Activated CD8-positive, alpha-beta memory T cell treated with anti-CD3 and anti-CD28 coated beads, Interleukin-2, amount 10 ng/mL, durations not matched to agents 7 days and 5 days (primary cell): ENCODE measurements around the gene KLHL35. TPM values are rescaled to one million over a fixed set of nuclear protein-coding genes. Genes with fewer than 3 reads are reported as not detected.
A peak's percentile ranks its signal among the peaks of the same experiment; 100 is the strongest.

ENCODE experiments used
- ATAC-seq: fragments of 150-1000 bp; cut with Tn5 transposase; one replicate; pipeline ENCODE4 v1.10.0; 2021; ENCODE audit warnings: moderate library complexity
- CTCF ChIA-PET: fragments of 350-600 bp; sonication (Branson Sonifier 250); formaldehyde crosslinking; loops from one replicate; lab custom pipeline; 2021; ENCODE audit warnings: antibody characterized with exemption; lab: Charles Lee
- DNase-seq: peaks from one replicate; pipeline ENCODE4 v3.0.0-alpha.2; 2020
- H3K27ac Mint-ChIP-seq: one replicate; pipeline ENCODE4 v1.8.0; 2021; ENCODE audit warnings: mild to moderate bottlenecking, mixed read lengths
- H3K27me3 Mint-ChIP-seq: one replicate; pipeline ENCODE4 v1.8.0; 2021; ENCODE audit warnings: mixed read lengths
- H3K36me3 Mint-ChIP-seq: one replicate; pipeline ENCODE4 v1.8.0; 2021; ENCODE audit warnings: mild to moderate bottlenecking, mixed read lengths
- H3K4me1 Mint-ChIP-seq: one replicate; pipeline ENCODE4 v1.8.0; 2021; ENCODE audit warnings: mixed read lengths
- H3K4me3 Mint-ChIP-seq: one replicate; pipeline ENCODE4 v1.8.0; 2021; ENCODE audit warnings: mild to moderate bottlenecking, moderate library complexity, mixed read lengths
- H3K9me3 Mint-ChIP-seq: one replicate; pipeline ENCODE4 v1.8.0; 2022; ENCODE audit warnings: low read depth, mixed read lengths
- total RNA-seq, 2 experiments: library from RNA; stranded (reverse); gene quantifications; one replicate each; pipeline ENCODE4 v1.2.3, GENCODE V29; 2021

Gene KLHL35
- total RNA-seq, 2 experiments from 2014 or later = 0.47 TPM; not detected in 1

DNA sequence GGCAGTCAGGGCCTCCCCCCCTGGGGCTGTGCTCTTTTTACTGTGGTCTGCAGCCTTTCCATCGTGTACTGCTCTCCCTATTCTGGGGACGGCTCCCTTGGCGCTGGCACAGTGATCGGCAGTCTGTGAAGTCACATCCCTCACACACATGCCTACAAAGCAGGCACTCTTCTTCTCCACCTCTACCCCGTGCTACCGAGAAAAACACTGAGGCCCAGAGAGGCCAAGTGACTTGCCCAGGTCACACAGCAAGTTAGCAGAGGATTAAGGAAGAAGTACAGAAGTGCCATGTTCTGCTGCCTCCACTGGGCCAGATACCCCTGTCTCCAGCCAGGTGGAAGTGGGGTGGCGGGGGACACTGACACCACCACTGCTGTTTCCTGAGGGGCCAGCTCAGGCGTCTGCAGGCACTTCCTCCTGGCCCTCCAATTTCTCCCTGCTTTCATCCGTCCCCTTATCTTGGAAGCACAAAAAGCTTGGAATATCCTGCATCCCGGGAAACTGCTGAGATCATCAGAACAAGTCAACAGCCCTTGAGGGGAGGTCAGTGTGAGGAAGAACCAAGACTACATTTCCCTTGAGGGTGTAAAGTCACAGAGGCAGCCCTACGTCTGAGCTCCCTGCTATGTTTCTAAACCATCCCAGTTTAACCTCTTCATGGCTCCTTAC is 30.2 kb upstream of the KLHL35 start:
- H3K4me3 Mint-ChIP-seq = no peak overlapping the region
- H3K27ac Mint-ChIP-seq = no peak overlapping the region
- ATAC-seq (no peak), DNase-seq (no peak)
- H3K4me1 Mint-ChIP-seq = no peaks in the 10 kb centered on the region
- CTCF ChIA-PET = interaction anchor here (1.0 to 2.0 kb wide), 4 partner anchors 12 to 17 kb away, joined by 3 to 9 read pairs (median 4); no protein-coding TSS in a partner anchor
- H3K36me3 Mint-ChIP-seq = no peaks in the 10 kb centered on the region
- no peaks in the 10 kb centered on the region for H3K27me3 Mint-ChIP-seq
- no peaks in the 10 kb centered on the region for H3K9me3 Mint-ChIP-seq

DNA sequence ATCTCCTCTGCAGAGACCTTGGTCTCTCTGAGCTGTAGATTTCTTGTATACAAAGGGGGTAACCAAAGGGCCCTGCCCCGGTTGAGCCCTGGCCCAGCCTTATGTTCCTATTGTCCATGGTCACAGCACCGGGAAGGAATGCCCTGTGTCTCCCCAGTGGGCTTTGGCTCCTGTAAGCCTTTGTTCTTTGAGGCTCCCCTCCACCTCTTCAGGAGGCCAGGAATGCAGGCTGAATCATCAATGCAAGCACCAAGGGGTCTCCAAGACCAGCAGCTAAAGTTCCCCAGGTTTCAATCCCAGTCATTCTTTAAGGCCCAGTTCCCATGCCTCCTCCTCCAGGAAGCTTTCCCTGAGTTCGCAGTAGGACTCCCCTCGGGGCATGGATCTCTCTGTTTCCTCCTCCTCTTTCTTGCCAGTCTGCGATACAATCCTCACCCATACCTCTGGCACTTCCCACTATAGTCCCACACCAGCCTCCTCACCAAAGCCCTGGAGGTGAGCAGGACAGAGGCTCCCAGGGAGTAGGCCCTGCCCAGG is 29.2 kb upstream of the KLHL35 start:
- ATAC-seq (no peak), DNase-seq (no peak)
- Mint-ChIP-seq H3K27me3 (no peaks in the 10 kb centered on the region), H3K36me3 (no peaks in the 10 kb centered on the region), H3K4me1 (no peaks in the 10 kb centered on the region), H3K27ac (no peak overlapping the region), H3K4me3 (no peak overlapping the region), H3K9me3 (no peaks in the 10 kb centered on the region)
- CTCF ChIA-PET = interaction anchor here (1.0 to 1.2 kb wide), 2 partner anchors 11 to 74 kb away, joined by 3 to 4 read pairs; no protein-coding TSS in a partner anchor

DNA sequence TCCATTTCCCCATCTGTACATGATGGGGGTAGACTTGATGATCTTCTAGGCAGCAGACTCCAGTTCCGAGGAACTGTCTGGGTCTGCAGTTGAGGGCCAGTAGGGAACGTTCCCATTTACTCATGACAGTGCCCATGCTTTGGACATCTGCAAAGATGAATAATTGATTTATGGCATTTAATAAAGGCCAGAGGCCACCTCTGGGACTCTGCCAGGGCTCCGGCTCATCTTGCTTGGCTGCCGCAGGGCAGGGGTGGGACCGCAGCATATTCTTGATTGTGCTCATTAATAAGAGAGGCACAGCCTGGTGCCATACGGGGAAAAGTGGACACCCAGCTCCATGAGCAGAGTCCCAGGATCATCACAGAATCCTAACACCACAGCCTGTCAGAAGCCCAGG is 28.1 kb upstream of the KLHL35 start:
- H3K27ac Mint-ChIP-seq = no peak overlapping the region
- no peak for ATAC-seq
- no peaks in the 10 kb centered on the region for H3K36me3 Mint-ChIP-seq

DNA sequence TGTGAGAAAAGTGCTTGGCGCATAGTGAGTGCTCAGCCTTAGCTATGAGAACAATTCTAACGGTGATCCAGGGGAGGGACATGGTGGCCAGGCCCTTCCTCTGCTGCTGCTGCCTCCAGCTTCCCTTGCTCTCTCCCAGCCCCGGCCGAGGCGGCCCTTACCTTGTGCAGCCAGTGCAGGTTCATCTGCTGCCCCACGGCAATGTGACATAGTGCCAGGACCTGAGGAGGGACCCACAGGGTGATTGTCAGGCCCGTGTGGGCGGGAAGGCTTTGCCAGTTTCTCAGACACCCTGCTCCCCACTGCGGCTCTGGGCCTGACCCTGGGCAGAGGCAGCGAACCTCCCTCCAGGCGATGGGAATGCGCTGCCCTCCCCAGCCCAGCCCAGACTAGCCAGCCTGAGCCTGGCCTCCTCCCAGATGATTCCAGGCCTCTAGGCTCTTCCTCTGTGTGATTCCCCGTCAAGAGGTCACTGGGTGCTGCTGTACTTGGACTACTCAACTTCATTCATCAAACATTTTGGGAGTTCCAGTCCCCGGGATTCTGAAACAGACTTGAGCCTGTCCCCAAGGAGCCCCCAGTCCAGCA is 23.7 kb upstream of the KLHL35 start:
- Mint-ChIP-seq H3K4me1 (no peaks in the 10 kb centered on the region), H3K4me3 (no peak overlapping the region), H3K27ac (no peak overlapping the region), H3K36me3 (no peaks in the 10 kb centered on the region), H3K9me3 (no peaks in the 10 kb centered on the region), H3K27me3 (peaks cover 2% of the 10 kb centered on the region)
- ATAC-seq (no peak), DNase-seq (no peak)
- CTCF ChIA-PET = interaction anchor here (1.1 to 4.4 kb wide), 2 partner anchors 11 to 75 kb away, joined by 3 to 17 read pairs; no protein-coding TSS in a partner anchor

More for the DNA sequence above, 28.1 kb upstream of the KLHL35 start:
- no peaks in the 10 kb centered on the region for H3K27me3 Mint-ChIP-seq
- no peak overlapping the region for H3K4me3 Mint-ChIP-seq
- CTCF ChIA-PET = interaction anchor here (2.0 kb wide), 1 partner anchor 10 kb away, joined by 6 read pairs; no protein-coding TSS in a partner anchor
- no peak for DNase-seq
- no peaks in the 10 kb centered on the region for H3K4me1 Mint-ChIP-seq
- H3K9me3 Mint-ChIP-seq = no peaks in the 10 kb centered on the region

DNA sequence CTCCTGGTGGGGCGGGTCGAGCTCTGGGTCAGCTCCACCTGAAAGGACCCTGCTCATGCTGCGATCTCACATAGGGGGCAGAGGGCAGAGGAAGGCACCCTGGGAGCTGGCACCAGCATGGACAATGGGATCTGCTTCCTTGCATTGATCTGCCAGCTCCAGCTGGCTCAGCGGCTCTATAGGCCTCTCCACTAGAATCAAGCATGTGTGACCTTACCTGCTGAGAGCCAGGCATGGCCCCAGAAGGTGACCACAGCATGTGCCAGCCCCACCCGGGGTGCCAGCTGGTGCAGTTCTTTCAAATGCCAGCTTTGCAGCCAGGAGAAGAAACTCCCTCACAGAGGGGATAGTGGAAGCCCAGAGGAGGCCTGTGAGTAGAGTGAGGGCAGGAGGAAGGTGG is 22.0 kb upstream of the KLHL35 start:
- no peaks in the 10 kb centered on the region for H3K9me3 Mint-ChIP-seq
- CTCF ChIA-PET = interaction anchor here (1.5 to 6.0 kb wide), 4 partner anchors 10 to 78 kb away, joined by 3 to 49 read pairs (median 12); partner anchors contain the start of gene GDPD5
- H3K27me3 Mint-ChIP-seq = peaks cover 2% of the 10 kb centered on the region
- no peaks in the 10 kb centered on the region for H3K36me3 Mint-ChIP-seq
- no peak for ATAC-seq
- no peak for DNase-seq
- H3K4me3 Mint-ChIP-seq = no peak overlapping the region
- H3K27ac Mint-ChIP-seq = no peak overlapping the region
- H3K4me1 Mint-ChIP-seq = no peaks in the 10 kb centered on the region

DNA sequence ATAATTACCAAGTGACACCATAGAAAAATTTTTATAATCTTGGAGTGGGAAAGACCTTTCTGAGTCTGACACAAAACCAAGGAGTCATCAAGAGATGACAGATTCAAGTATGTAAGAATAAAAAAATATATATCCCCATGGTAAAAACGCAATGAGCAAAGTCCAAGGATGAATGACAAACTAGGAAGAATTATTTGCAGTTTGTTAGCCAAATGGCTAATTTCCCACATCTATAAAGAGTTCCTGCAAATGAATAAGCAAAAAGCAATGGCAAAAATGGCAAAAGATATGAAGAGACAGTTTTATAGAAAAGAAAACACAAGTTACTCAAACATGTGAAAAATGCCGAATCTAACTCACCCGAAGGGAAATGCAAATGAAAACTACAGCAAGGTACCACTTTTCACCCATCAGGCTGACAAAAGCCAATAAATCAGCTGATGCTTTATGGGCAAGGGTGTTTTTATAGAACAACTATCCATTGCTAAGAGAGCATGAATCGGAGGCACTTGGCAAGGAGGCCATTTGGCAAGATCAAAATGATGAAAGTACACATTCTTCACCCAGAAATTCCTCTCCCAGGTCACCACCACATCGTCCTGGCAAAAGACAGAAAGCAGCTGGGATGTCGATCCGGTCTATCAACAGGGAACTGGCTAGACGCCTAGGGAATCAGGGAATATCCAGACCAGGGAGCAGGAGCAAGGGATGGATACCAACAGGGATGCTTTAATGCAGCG is 21.1 kb upstream of the KLHL35 start:
- CTCF ChIA-PET = interaction anchor here (0.6 to 6.0 kb wide), 8 partner anchors 9 to 78 kb away, joined by 3 to 49 read pairs (median 3); partner anchors contain the start of gene GDPD5
- H3K36me3 Mint-ChIP-seq = no peaks in the 10 kb centered on the region

DNA sequence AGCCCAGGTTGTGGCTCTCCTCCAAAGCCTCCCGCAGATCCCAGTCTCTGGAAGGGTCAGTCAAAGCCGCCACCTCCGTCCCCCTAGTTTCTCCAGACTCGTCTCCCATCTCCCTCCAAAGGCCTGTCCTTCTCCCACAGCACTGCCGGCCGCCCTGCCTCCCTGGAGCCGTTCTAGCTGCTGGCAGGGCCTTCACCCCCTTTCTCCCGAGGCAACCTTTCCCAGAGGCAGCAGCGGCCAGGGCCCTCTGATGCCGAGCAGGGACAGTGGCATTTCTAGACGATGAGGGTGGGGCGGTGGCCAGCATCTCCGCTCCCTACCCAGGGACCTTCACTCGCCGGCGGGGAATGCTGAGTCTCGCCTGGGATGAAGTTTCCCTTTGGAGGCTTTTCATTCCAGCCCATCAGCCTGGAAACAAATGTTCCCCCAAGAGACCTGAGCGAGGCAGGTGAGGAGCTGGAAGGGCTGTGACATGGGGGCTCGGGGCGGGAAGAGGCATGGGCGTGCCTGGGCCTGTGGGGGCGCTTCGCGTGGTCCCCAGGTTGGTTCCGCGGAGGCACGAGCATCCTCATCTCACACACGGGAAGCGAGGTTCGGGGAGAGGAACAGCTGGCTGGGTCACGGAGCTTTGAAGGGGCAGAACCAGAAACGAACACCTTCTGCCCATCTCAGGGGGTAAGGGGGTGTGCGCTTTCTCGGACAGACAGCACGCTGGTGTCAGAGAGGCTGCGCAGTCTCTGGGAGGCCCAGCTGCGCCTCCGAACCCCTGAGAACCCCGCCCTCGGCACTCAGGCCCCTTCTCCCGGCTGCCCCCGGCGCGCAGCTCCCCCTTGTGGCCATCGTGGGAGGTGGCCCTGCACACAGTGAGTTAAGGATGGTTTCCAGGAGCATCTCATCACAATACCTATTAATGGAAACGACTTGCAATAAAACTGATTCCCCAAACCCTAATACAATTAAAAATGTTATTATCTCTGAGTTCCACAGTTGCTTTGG is 18.1 kb upstream of the KLHL35 start:
- Mint-ChIP-seq H3K4me1 (no peaks in the 10 kb centered on the region), H3K36me3 (no peaks in the 10 kb centered on the region), H3K9me3 (no peaks in the 10 kb centered on the region), H3K27ac (no peak overlapping the region), H3K27me3 (peaks cover 2% of the 10 kb centered on the region), H3K4me3 (no peak overlapping the region)
- CTCF ChIA-PET = interaction anchor here (0.8 to 6.0 kb wide), 20 partner anchors 9 to 181 kb away, joined by 3 to 49 read pairs (median 4); partner anchors contain the start of gene KLHL35
- ATAC-seq (peak; percentile 50), DNase-seq (no peak)

More for the DNA sequence above, 21.1 kb upstream of the KLHL35 start:
- H3K4me1 Mint-ChIP-seq = no peaks in the 10 kb centered on the region
- no peak overlapping the region for H3K4me3 Mint-ChIP-seq
- DNase-seq = no peak
- no peaks in the 10 kb centered on the region for H3K9me3 Mint-ChIP-seq
- no peak for ATAC-seq
- H3K27me3 Mint-ChIP-seq = peaks cover 2% of the 10 kb centered on the region
- no peak overlapping the region for H3K27ac Mint-ChIP-seq

DNA sequence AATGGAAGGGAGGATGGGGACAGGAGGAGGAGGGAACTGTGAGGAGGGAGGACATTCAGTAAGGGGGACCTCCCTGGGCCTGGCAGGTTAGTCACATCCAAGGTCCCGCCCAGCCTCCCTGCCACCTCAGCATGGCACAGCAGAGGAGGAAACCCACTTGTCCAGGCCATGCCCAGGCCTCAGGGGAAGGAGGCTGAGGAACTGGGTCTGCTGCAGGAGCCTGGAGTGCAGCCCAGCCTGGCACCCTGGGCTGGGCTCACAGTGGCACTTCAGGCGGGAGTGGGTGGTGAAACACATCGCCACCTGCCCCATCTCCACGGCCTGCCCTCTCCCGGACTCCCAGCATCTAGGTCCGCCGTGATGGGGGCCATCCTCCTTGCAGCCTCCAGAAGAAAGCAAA is 17.2 kb upstream of the KLHL35 start:
- Mint-ChIP-seq H3K27ac (no peak overlapping the region), H3K9me3 (no peaks in the 10 kb centered on the region), H3K27me3 (peaks cover 2% of the 10 kb centered on the region), H3K36me3 (no peaks in the 10 kb centered on the region), H3K4me3 (no peak overlapping the region), H3K4me1 (no peaks in the 10 kb centered on the region)
- DNase-seq (no peak), ATAC-seq (no peak)
- CTCF ChIA-PET = interaction anchor here (1.2 to 6.0 kb wide), 7 partner anchors 8 to 82 kb away, joined by 3 to 49 read pairs (median 7); partner anchors contain the start of gene KLHL35

DNA sequence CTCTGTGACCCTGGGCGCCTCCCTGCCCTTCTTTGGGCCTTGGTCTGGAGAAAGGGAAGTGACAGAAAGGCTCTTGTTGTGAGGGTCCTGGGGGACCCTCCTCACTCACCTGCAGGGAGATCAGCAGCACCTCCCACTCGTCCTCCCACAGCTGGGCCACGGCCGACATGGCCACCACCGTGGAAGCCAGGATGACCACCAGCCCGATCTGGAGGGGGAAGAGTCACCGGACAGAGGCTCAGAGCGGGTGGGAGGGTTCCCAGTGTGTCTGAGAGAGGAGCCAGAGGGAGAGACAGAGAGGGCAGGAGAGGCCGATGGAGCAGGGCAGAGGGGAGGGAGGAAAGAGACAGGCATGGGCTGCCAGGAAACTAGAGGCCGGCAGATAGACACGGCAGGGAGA is 16.8 kb upstream of the KLHL35 start:
- Mint-ChIP-seq H3K9me3 (no peaks in the 10 kb centered on the region), H3K4me3 (no peak overlapping the region), H3K36me3 (no peaks in the 10 kb centered on the region), H3K27me3 (peaks cover 4% of the 10 kb centered on the region), H3K4me1 (no peaks in the 10 kb centered on the region), H3K27ac (no peak overlapping the region)
- CTCF ChIA-PET = interaction anchor here (1.8 to 2.0 kb wide), 2 partner anchors 61 to 78 kb away, joined by 7 to 10 read pairs; no protein-coding TSS in a partner anchor
- ATAC-seq (no peak), DNase-seq (no peak)

DNA sequence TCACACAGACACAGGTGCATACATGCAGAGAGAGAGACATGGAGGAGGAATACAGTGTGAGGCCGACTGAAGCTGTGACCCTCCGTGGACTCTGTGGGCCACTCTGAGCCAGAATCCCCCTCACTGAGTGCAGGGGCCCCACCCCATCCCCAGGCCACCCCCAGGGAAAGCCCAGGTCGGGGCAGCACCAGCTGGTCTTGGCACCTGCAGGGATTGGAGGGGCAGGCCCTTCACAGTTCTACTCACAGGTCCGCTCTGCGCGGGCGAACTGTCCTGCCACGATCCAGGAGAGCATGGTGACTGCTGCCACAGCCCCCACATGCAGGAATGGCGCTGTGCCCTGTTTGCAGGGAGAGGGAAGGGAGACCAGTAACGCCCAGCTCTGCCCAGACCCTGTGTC is 16.3 kb upstream of the KLHL35 start:
- Mint-ChIP-seq H3K27ac (no peak overlapping the region), H3K4me3 (no peak overlapping the region), H3K4me1 (no peaks in the 10 kb centered on the region), H3K36me3 (no peaks in the 10 kb centered on the region), H3K27me3 (peaks cover 4% of the 10 kb centered on the region), H3K9me3 (no peaks in the 10 kb centered on the region)
- DNase-seq (no peak), ATAC-seq (no peak)
- CTCF ChIA-PET = interaction anchor here (0.5 kb wide), 1 partner anchor 86 kb away, joined by 4 read pairs; no protein-coding TSS in a partner anchor

DNA sequence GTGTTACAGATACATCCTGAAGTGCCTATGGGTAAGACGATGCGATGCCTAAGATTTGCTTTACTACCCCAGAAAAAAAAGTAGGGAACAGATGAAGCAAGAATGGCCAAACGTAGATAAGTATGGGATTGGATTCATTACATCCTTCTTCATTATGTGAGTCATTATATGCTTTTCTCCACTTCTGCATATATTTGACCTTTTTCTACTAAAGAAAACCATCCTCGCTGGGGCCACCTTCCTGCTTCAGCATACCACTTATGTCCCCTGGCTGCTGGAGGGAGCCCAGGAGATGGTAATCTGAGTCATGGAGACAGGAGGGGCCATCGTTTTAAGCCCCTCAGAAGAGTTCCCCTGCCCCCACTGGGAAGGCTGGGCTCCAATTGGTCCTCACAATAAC is 14.4 kb upstream of the KLHL35 start:
- Mint-ChIP-seq H3K27me3 (peaks cover 2% of the 10 kb centered on the region), H3K9me3 (no peaks in the 10 kb centered on the region), H3K4me1 (no peaks in the 10 kb centered on the region), H3K4me3 (no peak overlapping the region), H3K27ac (no peak overlapping the region), H3K36me3 (no peaks in the 10 kb centered on the region)
- no peak for DNase-seq
- CTCF ChIA-PET = interaction anchor here (1.7 to 8.4 kb wide), 2 partner anchors 29 to 85 kb away, joined by 6 to 212 read pairs; no protein-coding TSS in a partner anchor
- no peak for ATAC-seq
